Right renal pelvis (tissue), 4 donors: ENCODE measurements around the gene NOL4L. TPM values are rescaled to one million over a fixed set of nuclear protein-coding genes. Genes with fewer than 3 reads are reported as not detected.

ENCODE experiments used
- DNase-seq, 4 donors: peaks; one replicate each; pipeline ENCODE4 v3.0.0-alpha.2; 2013; ENCODE audit warnings: low read depth in 4 of 4, low spot score in 3 of 4, missing footprints in 1 of 4
- polyA plus RNA-seq, 4 donors: library from polyadenylated mRNA; unstranded; fragments of 120-200 nt; gene quantifications; one replicate each; pipeline ENCODE4 v1.2.1, GENCODE V29; 2013; ENCODE audit not compliant: insufficient read length in 4 of 4

Gene NOL4L
- polyA plus RNA-seq, 4 donors, result 47.1 to 62.0 (median 51.7) TPM

DNA sequence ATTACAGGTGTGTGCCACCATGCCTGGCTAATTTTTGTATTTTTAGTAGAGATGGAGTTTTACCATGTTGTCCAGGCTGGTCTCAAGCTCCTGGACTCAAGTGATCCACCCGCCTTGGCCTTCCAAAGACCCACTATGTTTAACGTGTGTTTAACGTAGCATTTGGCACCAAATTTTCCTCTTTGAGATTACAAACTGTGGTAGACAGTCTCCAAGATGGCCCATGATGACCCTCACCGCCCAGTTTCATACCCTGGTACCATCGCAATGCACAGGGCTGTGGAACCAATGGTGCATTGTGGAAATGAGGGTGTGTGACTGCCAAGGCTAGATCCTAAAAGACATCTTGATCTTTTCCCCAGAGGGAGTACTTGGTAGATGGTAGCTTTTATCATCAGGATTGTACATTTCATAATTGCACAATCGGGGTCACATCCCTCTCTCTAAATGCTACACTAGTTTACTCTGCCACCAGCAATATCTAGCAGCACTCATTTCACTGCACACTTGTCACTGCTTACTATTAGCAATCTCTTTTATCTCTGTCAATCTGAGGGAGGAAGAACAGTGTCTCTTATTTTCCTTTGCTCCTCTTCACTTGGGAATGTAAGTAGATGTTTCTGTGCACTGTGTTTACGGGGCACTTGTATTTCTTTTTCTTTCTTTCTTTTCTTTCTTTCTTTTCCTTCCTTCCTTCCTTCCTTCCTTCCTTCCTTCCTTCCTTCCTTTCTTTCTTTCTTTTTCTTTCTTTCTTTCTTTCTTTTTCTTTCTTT lies 96.9 kb downstream of the NOL4L start:
- no peak for DNase-seq

DNA sequence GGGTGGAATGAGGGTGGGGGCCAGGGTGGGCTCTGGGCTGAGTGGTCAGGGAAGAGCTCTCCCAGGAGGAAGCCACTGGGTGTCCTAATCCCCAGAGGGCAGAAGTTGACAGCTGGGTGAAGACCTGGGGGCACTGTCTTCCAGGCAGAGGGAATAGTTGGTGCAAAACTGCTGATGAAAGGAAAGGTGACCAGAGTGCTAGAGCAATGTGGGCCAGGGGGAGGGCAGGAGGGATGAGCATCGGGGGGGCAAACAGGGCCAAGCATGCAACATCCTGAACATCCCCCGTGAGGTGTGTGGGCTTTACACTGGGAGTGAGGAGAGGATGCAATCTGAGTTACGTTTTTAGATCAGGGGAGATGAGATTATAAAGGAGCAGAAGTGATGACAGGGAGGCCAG lies 97.8 kb downstream of the NOL4L start:
- DNase-seq, result no peak

DNA sequence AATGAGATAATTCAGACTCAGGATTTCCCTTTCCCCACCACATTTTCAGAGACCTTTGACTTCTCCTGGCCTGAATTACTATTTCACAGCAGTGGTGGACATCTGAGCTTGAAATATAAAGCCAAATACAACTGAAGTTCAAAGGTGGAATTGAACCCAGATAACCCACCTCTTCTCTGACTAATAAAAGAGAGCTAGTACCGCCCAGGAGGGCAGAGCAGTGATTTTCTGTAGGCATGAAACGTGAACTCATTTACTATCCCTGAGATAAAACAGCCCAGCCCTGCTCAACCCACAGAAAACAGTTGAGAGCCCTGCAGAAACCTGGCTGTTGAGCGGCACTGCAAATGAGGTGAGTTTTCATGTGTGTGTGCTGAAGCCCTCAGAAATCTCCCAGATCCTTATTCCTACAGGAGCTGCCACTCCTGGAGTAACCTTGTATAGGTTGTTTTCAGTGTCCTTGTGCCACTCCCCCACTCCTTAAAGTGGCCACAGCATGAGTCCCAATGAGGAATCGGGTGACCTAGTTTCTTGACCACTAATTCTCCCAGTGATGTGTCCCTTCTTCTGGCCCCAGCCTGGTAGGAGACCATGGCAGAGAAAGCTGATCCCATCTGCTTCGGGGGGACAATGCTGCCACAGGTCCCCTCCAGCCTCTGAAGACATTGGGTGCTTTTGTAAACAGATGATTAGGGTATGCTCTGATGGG lies 99.2 kb downstream of the NOL4L start:
- no peak for DNase-seq

DNA sequence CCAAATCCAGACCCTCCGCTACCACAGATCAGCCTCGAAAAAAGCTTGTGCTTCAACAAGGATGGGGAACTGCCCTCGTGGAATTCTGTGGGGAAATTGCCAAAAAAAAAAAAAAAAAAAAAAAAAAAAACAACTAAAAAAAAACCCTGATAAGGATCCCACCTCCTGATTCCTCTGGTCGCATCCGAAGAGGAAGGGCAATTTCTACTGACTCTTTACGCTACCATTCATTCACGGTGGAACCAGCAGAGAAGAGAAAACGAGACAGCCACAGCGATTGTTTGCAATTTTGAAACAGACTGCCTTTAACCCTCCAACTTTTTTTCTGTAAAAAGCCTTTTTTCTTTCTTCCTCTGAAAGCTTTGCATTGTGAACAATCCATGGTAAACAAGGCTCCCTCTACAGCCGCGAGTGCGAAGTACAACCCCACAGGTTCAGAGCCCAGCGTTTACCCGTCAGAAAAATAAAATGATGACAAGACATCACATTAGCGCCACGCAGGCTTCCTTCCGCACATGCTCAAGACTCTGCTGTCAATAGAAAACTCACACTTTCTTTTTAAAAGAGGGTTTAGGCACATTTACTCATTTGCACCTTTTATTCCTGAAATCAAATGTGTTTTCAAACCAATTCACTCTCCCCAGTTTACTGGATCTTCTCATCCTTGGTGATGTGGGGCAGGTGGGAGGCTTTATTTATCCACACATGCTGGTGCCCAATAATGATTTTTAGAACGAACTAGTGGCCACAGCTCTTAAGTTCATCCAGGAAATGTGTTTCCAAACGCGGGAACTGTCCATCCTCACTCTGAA lies 100.0 kb downstream of the NOL4L start:
- no peak for DNase-seq

DNA sequence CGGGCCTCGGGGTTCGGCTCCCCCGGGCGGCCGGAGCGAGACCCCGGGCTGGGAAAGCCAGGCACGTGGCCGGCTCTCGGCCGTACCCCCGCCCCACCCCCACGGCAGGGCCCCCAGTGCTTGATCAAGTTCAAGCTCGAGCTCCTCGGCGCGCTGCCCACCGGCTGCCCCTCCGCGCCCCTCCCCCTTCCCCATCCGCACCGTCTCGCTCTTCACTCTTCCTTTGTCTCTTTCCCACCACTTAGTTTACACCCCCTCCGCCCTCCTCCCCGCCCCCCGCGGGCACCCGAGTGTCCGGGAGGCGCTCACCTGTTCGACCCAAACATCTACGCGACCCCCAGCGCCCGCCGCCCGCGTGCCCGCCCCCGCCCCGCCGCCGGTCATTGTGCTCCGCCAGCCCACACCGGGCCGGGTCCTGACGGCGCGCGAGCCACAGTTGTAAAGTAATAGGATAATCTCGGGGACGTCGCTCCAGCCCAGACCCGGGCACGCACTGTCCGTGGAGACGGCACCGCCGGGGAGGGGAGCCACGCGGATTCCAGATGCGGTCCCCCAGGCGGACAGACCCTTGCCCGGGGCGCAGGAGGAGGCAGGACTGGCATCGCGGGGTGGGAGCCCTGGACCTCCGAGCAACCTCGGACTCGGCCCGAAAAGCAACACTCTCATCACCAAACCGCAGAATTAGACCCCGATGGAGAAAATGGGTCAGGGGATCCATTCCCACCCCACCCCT lies 100.7 kb downstream of the NOL4L start:
- no peak for DNase-seq

DNA sequence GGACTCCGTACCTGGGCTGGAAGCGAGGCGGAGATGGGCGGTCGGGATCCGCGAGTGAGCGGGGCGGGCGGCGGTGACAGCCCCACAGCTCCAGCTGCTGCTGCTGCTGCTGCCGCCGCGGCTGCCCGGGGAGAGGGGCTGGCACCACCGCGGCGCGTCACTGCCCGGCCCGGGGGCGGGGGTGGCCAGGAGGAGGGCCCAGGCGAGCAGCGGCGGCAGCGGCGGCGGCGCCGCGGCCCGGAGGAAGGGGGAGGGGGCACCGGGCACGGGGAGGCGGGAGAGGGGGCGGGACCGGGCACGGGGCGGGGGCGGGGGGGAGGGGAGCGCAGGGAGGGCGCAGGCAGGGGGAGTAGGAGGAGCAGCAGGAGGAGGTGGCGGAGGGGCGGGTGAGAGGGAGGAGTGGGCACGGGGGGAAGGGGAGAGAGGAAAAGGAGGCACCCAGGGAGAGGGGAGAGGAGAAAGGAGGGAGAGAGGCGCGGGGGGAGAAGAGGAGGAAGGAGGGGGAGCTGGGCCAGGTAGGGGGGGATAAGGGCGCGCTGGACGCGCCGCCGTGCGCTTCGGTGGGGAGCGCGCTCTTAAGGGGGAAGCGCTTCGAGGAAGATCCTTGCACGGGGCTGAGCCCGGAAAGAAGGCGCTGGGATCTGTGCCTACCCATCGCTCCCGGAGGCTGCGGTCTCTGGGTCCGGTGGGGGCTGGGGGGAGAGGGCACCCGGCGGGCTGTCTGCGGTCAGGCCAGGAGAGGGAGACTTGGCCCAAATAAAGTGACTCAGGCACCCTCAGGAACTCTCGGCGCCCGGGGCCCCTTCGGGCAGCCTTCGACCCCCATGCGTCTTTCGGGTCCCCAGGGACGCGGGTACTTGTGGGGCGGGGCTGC lies 101.5 kb downstream of the NOL4L start:
- DNase-seq, result peak in 2 of 4 donors; percentile 80 to 83

DNA sequence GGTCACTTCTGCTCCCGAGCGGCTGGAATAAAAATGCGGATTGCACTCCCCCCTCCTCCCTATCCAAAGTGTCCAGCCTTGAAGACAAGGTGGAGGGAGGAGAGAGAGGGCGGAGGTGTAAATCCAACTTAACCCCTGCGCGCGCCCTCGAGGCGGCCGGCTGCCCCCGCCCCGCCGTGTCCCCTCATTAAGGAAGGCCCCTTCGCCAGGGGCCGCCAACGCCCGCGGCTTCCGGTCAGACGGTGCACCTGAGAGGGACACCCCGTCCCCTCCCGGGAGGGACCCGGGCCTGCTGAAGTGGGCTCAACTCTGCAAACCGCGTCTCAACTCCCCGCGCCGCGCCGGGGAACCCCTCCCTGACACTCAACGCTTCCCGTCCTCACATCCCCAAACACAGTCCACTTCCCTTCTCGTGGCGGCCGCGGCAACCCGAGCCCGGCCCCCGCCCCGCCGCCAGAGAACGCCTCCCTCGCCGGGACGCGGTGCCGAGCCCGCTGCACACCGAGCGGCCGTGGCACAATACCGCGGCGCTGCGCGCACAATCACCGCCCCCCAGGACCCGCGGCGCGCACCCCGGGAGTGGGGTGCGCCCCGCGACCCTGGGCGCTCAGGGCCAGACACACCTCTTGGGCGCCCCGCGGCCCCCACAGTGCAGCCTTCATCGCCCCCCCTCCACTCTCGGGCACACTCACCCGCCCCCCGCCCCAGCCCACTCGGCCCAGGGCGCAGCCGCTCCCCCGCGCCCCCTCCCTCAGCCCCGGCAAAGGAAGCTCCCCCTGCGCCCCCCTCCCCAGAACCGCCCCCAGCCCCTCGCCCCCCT lies 102.5 kb downstream of the NOL4L start:
- DNase-seq, result no peak

DNA sequence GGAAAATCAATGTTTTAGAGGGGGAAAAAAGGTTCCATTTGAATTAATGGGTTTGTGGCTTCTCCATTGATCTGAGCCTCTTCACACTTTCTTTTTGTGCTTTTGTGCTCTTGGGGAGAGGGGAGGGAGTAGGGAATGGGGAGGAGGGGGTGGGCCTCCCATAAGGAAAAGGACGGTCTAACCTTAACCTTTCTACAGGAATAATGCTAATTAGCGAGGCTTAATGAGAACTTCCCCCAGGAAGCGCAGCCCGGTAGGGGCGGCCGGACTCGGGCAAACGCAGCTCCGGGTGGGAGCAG lies 103.0 kb downstream of the NOL4L start:
- DNase-seq, result no peak

DNA sequence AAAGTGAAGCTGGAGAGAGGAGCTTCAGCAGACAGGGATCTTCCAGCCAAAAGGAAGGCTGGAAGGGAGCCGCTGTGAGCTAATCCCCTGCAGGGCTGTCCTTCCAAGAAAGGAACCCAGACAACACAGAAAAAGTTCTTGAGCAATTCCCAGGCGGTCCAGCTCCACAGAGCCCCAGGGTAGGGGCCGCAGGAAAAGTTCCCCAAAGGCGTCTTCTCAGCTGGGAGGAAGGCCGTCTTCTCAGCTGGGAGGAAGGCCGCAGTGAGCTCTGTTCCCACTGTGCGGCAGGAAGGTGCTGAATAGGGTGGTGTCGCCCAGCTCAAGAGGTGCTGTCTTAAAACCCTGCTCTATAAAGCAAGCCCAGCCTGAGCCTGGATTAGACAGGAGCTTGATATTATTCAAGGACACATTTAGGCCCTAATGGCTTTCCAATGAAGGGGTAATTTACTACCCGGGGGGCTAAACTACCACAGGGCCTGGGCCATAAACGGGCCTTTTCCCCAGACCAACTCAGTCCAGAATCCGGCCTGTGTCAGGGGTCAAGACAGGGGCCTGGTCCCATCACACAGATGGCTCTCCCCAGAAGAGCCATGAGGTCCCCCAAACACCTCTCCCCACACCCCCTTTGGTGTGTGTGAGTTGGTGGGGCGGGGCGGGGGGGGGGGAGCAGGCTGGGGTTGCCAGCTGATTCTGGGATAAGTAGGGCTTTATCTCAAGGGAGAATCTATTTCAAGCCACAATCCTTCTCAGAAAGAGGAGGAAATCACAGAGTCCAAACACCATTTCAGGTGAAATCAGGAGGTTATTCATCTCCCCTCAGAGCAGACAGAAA lies 103.6 kb downstream of the NOL4L start:
- no peak for DNase-seq

DNA sequence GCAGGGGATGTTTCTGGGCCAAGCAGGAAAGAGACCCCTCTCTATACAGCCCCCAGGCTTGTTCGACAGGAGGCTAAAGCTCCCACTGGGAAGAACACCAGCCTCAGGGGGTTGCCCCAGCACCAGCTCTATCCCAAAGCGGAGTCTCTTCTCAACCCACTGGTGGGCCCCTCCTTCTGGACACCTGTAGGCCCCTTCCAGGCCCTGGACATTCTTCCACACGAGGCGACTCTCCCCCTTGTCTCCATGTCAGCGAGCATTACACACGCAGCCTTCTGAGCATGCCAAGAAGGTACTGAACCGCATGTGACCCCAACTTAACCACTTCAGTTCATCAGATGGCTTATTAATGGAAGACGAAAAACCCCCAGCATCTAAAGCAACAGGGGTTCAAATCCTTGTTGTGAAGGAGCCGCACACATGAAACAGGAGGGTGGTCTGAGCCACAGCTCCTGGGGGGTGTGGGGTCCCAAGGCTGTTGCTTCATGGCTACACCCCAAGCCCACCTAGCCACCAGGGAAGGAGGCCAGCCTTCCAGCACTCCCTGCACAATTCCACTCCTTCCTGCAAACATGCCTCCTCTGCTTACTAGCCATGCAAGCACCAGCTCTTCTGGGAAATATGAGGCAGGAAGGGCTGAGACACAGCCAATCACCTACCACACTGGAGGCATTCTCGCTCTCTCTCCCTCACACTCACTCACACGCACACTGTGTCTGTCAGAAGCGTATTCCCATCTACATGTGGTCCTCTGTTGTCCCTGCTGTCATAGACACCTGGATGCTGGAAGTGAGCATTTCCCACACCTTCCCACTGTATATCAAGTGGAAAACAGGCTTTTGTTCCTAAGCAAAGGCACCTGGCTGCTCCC lies 104.5 kb downstream of the NOL4L start:
- no peak for DNase-seq

DNA sequence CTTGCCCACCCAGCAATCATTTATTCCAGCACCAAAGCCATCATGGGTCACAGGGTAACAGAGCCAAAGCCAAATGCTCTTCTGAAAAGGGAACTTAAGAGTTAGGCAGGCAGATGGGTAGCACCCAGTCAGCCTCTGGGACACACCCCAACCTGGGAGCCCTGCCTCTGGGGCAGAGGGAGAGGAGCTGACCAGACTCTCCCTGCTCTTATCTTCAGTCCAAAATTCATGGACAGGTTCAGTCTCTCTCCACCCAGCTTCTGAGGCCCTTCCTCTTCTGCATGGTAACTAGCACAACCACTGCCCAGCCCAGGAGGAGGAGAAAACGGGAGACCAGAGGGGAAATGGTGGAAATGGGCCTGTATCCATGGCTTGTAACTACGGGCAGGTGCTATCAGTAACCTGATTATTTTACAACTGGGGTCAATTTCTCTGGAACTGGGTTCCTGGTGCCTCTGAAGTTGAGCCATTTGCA lies 105.4 kb downstream of the NOL4L start:
- DNase-seq, result no peak

DNA sequence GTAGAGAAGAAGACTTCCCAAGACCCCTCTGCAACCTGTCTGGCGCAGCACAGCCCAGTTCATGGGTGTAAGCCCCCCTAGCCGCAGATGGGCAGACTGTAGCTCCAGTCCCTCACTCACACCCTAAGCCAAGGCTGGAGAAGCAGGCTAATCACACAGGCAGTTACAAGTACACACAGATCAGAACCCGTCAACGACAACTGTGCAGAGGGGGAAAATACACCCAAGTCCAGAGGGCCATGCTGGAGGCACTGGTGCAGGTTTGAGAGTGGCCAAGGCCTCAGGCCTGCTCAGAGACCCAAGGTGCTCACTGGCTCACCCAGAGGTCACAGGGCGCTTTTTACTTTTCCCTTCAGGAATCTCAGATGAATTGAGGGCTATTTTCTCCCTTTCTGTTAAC lies 106.1 kb downstream of the NOL4L start:
- no peak for DNase-seq

DNA sequence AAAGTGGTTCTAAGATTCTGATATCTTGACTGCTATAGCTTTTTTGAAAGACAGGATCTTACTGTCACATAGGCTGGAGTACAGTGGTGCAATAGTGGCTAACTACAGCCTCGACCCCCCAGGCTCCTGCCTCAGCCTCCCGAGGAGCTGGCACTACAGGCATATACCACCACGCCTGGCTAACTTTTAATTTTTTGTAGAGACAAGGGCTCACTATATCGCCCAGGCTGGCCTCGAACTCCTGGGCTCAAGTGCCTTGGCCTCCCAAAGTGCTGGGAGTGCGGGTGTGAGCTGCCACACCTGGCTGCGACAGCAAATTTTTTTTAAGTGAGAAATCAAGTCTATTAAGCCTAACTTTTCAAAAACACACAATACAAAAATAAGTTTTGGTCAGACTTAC lies 106.6 kb downstream of the NOL4L start:
- DNase-seq, result no peak

DNA sequence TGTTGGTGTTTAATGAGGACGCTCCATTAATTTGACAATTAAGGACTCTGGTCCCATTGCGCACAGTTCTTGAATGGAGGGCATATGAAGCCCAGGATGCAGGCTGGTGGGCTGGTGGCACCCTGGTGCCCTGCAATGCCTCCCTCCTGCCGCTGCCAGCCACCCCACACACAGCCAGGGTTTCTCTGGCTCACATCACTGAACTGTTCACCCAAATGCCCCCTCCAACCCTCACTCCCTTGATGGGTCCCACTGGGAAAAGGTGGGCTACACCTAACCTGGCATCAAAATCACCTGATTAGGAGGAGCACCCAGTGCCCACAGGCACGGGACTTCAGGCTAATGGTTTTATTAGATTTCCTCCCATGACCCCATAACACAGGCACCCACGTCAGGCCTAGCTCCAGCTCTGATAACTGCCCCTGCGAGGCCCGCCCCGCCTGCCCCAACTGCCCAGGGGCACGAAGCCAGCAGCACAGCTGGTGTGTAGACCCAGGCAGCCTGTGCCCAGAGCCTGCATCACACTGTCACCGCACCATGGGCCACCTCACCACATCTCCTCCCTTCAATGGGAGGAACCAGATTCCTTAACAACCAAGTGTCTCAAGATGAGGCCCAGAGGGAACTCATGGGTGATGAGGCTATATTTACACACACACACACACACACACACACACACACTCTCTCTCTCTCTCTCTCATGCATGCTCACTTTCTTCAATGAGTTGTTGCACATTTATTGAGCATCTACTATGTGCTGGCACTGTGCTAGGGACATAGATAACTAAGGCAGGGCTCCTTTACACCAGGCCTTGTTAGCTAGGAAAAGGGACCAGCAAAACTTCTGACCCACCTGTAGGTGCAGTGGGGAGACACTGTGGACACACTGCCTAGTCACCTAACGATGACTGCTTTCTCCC lies 107.3 kb downstream of the NOL4L start:
- DNase-seq, result no peak

DNA sequence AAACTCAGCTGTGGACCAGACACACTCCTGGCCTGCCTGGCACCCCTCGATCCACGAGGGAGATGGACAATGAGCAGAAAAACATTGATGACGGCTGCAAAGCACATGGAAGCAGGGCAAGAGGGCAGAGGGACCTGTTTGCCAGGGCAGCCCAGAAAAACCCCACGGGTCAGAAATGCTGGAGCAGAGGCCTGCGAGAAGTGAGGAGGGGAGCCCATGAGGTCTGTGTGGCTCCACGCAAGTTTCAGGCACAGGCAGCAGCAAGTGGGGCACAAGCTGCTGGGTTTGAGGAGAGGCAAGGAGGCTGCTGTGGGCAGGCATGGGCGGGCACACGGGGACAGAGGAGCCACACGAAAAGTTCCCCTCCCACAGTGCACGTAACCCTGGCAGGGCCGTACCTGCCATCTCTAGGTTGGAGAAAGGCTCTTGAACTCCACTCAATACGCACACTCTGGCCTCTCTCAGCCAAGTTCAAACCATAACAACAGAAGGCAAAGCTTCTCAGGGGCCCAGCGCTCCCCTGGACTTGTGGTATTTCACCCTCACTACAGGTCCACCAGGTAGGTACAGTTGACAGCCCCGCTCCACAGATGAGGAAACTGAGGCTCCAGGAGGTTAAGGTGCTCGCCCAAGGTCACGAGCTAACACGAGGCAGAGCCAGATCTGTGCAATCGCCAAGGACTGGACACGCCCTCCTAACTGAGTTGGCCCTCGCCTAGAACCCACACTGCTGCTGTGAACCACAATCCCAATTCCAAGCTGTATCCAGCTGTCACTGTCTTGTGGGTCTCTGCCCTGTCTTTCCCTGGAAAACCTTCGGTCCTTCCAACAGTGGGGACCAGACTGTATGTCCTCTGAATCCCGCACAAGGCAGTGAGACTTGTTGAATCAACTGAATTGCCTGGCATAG lies 108.2 kb downstream of the NOL4L start:
- DNase-seq, result no peak
